Inferior parietal cortex (tissue), 1 donor: ENCODE measurements around the gene ZNF512B.
"Not testable (repeated sequence)": the region's sequence is repeated elsewhere in the genome, so short reads cannot be mapped to it uniquely, and the experiment has no call there.

Experiments used
- DNase-seq: peaks from one replicate; pipeline ENCODE4 v3.0.0-alpha.2; 2016; ENCODE audit errors: extremely low spot score

The ZNF512B gene

DNA sequence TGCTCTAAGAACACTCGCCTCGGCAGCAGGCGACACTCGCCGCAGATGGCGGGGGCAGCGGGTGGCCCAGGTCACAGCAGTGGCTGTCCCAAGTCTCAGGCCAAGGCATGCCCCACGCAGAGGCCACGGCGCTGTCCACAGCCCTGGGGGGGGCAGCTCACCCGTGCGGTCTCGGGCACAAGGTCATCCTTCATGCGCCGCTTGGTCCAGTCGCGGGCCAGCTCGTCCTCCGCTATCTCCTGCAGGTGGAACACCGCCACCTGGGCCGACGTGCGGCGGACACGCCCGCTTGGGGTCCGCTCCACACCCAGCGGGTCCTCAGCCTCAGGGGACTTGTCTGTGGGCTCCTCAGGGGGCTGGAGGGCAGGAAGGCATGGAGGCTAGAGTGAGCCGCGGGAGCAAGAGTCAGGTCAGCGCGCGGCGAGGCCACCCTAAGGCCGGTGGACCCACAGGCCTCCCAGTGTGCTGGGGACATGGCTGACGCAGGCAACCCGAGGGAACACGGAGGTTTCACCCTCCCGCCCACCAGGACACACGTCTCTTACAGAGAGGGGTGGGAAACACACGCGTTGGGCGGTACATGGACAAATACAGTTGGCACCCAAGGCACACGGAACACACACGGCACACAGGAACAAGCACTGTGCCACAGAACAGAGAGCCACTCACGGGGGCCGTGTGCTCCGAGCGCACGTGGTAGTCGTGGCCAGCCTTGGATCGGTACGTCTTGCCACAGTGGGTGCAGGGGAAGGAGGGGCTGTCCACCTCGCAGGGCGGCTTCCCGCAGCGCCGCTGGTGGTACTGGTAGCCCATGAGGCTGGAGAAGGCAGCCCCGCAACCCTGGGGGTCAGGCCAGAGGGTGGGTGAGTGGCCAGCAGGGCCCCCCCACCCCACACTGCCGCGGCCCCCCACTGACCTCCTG is 7.0 kb downstream of the ZNF512B start:
- no peak for DNase-seq

DNA sequence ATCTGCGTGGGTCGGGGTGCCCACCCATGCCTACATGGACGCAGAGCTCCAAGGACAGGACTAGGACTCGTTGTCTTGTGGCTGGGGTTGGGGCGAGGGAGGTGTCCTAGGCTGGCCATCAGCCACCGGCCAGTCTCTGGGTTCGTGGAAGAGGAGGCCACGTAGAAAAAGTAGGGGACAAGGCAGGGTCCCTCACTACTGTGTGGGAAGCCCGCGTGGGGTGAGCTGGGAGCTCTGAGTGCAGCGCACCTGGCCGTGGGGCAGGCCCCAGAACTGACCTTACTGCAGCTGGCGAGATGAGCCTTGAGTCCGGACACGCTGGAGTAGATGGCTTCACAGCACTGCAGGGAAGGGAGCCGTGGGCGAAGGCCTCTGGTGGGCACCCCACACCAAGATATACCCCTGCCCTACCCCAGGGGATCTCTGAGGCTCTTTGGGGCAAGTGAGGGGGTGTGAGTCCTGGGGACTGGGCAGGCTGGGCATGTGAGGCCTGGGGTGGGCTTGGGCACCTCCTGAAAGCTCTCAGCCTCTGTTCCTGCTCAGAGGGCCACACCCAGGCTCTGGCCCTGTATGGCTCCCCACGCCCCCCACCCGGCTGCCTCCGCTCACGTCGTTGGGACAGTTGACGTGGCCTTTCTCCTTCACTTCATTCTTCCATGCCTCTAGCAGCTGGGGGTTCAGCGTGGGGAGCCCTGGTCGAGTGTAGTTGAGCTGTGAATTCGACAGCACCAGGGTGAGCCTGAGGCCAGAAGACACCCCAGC is 7.9 kb downstream of the ZNF512B start:
- DNase-seq, result no peak

GRCh38 chr20:63960654-63961621 is 8.8 kb downstream of the ZNF512B start:
- DNase-seq, result not testable (repeated sequence)

DNA sequence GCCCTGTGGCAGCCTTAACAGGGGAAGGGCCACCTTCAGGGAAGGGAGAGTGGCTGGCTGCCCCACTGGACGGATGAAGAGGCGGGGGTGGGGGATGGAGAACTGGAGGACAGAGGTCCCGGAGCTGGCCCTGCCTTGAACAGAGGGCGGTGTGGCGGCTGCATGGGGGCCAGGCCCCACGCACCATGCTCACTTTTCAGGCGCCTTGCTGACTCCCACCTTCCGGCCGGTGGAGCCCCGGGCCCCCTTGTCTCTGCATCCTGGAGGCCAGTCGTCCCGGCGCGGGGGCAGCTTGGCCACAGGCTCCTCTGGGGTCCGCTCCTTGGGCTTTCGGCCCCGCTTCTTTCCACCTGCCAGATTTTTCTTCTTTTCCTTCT is 10.0 kb downstream of the ZNF512B start:
- DNase-seq, result no peak

DNA sequence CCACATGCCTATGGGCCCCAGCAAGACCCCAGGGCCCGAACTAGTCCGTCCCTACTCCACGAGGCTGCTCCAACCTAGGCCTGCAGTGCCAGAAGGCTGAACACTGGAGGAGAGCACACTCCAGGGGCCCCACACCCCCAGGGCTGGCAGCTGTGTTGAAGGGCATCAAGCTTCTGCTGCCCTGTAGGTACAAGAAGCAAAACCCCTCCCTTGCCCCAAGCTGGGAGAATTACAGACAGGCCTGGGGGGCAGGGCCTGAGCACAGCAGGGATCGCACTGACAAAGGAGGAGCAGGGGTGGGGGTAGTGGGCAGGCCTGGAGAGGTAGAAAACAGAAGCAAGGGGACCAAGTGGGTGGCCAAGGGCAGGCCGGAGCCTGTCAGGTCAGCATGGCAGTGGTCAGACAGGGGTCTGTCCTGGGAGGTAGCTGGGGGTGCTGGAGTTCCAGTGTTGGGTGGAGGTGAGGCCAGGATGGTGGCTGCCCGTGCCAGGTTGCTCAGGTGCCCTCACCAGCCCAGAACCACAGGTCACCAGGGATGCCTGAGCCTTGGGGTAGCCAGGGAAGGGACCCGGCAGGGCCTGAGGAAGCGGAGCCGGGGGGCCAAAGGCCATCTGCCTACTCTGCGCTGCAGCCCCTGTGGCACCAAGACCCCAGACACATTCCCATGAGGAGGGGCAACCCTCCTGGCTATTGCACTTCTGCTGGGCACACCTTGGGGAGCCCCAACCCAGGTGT is 10.6 kb downstream of the ZNF512B start:
- DNase-seq, result no peak

GRCh38 chr20:63958471-63958870 is 11.3 kb downstream of the ZNF512B start:
- DNase-seq, result no peak

DNA sequence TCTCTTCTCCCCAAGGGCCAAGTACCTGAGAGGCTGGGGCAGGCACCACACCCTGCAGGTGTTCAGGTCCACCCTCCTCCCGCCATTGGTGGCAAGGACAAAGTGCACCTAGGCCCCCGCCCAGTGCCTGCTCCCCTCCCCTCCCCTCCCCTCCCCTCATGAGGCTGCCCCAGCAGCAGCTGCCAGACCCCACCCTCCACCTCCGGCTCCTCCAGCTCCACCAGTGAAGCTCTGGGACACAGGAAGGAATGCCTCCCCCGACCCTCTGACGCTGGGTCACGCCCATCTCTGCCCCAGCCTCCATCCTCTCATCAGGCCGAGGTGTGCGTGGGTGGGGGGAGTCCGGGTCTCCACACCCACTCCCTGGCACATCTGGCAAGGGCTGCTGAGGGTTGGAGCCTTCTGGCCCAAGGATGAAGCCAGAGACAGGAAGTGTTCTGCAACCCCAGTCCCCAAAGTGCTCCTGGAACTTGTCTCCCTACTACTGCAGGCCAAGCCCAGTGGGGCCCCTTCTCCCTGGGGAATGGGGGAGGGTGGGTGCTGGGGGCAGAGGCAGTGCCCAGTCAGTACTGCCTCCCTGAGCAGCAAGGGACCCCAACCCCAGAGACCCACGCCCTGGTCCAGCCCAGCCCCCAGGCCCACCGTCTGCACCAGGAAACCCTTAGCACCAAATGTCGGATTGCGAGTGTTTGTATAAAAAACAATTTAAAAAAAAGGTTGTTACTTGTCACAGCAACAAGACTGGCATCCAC is 11.9 kb downstream of the ZNF512B start:
- no peak for DNase-seq

GRCh38 chr20:63957004-63957689 is 12.6 kb downstream of the ZNF512B start:
- no peak for DNase-seq

DNA sequence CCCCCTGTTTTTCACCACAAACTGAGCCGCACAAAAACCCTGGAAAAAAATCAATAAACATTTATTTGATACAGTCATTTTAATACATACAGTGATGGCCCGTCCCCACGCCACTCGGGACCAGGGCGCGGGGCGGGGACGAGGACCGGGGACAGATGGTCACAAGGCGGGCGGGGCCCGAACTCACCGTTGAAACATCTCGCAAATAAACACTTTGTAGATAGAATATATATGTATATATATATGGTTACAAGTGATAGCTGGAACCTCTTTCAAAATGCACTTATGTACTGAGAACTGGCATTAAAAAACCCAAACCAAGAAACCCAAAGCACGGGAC is 13.1 kb downstream of the ZNF512B start:
- DNase-seq, result no peak

DNA sequence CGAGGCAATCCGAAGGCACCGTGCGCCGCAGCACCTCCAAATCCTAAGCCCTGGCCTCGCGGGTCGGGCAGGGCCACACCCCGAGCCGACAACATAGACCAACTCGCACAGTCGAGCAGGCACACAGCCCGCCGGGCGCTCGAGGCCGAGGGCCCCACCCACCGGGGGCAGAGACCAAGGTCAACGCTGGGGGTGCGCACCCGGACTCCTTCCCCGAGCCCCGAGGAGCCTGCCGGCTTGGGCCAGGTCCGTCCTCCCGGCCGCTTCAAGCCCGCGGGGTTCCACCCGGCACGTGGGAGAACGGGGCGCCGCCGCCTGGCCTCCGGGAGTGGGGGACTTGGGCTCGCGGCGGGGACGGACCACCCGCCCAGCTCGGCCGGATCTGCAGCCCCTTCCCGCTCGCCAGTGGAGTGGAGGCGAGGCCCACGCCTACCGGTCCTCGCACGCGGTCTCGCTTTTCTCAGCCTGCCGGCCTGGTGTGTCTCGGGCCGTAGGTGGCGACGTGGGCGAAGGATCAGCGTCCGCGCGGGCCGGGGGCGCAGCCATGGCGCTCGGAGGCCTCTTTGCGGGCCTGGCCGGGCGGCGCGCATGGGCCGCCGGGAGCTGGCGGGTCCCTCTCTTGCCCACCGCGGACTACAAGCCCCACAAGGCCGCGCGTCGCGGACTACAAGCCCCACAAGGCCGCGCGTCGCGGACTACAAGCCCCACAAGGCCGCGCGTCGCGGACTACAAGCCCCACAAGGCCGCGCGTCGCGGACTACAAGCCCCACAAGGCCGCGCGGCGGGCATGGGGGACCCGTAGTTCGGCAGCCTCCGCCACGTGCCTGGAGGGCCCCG is 13.7 kb downstream of the ZNF512B start, which contains the start of gene UCKL1:
Gene UCKL1, minus strand, starts transcription at position 590 of the 837 bp plus-strand sequence. Its CDS starts 44 bp downstream, at position 546.
- DNase-seq, result peak; percentile 77

DNA sequence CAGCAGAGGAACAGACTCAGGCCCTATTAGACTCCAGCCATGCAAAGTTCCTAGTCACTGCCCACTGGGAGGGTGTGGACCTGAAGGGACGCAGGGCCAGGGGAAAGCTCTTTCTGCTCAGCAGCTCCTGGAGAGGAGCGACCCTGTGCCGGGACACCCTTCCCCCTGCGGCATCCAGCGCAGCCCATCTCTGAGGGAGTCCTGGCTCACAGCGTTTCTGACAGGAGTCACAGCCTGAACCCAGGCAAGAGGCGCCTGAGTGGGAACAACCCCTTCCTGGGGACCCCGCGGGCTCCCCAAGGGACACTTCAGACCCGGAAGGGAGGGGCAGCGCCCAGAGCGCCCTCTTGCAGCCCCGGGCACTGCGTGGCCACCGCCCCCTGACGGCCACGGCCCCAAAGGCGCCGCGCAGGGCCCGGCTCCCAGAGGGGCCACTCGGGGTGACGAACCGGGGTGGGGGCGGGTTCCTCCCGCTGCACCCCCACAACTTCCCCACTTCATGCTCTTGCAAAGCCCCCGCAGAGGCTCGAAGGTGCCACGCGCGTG is 14.4 kb downstream of the ZNF512B start:
- peak; percentile 24 for DNase-seq

- no peak for DNase-seq
These were observed 15.8 kb downstream of the ZNF512B start for GRCh38 chr20:63953764-63954429.

DNA sequence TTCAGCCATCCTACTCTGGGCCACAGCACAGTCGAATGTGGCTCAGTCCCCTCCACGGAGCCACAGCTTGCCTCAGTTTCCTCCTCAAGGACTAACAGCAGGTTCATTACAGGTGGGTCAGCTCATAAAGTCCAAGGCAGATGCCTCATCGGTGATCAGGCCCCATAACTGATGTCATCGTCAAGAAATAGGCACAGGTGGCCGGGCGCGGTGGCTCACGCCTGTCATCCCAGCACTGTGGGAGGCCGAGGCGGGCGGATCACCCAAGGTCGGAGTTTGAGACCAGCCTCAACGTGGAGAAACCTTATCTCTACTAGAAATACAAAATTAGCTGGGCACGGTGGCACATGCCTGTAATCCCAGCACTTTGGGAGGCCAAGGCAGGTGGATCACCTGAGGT is 17.0 kb downstream of the ZNF512B start:
- no peak for DNase-seq

DNA sequence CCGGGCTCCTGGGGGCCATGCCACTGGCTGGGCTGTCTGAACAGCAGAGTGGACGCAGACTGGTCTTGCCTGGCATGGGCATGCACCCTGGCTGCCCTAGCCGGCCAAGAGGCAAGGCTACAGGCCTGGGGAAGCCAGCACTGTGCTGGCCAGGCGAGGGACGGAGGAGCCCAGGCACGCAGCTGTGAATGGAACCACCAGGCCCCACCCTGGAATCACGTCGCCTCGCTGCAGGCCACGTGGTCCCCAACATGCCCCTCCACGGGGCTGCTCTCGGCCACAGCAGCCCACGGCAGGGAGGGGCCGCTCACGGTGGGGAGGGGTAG is 17.6 kb downstream of the ZNF512B start:
- DNase-seq, result no peak

GRCh38 chr20:63951398-63952209 is 18.1 kb downstream of the ZNF512B start:
- no peak for DNase-seq

DNA sequence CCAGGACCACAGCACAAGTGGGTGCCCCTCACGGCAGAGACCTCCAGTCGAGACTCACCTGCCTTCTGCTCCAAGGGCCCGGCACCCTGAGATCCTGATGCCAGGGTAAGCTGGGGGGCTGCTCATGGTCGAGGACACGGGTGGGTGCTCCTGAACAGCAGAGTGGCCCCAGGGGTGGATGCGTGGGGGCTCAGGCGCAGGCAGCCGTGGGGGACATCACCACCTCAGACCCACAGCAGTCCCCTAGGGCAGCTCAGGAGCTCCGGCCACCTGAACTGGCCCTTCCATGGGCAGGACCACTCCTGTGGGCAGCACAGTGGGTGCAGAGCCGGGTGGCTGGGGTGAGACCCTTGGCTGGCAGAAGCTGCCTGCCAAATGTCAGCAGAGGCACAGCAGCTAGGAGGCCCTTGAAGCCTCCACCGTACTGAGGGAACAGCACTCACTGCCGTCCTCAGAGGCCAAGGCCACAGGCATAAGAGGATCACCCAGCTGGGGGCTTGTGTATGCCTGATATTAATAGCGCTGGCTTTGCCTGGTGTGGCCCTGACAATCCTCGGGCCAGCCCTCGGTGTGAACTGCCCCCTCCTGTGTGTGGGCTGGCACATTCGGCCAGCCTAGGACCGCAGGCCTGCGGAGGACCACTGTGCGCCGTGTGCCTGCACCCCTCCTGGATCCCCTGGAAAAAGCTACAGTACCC is 18.9 kb downstream of the ZNF512B start:
- no peak for DNase-seq
